GM18502 (cell line): ENCODE results near the gene NDUFS8.

ENCODE experiments used
- ATAC-seq: cut with Tn5 transposase; IDR thresholded peaks from one replicate; pipeline ENCODE4 v1.9.1; 2021; ENCODE audit warnings: mild to moderate bottlenecking; ENCODE audit not compliant: unreplicated experiment, poor library complexity

The NDUFS8 gene

DNA sequence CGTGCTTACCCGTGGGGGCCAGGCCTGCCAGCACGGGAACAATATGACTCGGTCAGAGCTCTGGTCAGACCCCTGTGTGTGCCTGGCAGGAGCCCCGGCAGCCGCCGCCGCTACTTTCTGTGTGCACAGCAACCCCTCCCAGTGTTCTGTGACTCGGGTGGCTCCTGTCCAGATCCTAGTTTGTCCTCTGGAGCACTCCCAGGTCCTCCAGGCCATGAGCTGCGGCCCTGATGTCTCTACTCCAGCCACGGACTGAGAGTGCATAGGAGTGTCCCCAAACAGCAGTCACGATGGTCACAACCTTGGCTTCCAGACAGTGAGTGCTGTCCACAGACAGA, 3.2 kb downstream of the NDUFS8 start:
- ATAC-seq = no peak

DNA sequence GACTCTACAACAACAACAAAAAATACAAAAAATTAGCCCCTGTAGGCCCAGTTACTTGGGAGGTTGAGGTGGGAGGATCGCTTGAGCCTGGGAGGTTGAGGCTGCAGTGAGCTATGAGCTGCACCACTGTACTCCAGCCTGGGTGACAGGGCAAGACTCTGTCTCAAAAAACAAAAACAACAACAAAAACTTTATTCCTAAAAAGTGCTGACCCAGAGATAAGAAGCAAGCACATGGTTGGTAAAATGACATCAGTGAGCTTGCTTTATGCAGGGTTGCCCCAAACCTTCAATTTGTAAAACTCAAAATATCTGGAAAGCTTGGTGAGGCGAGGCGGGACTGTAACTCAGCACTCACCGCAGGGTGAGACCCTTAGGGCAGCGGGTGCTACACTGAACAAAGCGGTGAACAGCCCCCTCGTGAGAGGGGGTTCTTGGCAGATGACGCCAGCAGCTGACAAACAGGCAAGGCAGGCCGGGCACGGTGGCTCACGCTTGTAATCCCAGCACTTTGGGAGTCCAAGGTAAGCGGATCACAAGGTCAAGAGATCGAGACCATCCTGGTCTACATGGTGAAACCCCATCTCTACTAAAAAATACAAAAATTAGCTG, 4.9 kb downstream of the NDUFS8 start:
- ATAC-seq = no peak

DNA sequence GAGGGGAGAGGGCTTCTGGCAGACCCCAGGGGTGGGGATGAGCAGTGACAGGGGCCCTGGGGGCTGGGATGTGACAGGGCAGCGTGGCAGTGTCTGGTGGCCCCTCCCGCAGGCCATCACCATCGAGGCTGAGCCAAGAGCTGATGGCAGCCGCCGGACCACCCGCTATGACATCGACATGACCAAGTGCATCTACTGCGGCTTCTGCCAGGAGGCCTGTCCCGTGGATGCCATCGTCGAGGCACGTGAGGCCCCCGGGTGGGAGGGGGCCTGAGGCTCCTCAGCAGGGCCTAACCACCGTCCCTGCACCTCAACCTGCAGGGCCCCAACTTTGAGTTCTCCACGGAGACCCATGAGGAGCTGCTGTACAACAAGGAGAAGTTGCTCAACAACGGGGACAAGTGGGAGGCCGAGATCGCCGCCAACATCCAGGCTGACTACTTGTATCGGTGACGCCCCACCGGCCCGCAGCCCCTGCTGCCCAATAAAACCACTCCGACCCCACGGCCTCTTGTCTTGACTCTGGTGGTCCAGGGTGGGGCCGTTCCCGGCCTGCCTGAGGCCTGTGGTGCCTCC, 5.7 kb downstream of the NDUFS8 start:
- no peak for ATAC-seq

DNA sequence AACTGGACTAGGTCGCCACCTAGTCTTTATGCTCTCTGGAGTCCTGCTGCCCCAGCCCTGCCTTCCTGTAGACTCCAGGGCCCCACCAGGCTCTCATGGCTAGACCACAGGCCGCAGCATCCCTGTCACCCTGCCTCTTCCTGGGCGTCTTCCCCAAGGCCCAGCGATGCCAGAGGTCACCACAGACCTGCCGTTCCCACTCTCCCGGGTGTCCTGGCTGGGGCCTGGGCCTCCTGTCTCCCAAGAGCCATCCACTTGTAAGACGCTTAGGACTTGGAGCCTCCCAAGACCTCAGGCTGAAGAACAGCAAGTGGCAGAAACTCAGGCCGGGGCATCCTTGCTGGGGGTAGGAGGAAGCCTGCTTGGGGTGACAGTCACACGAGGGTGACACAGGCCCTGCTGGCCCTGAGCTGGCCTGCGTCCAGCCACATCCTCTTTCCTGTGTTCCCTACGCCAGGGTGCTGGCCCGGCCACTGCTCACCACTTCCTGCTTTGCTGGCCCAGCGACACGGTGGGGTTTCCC, 6.3 kb downstream of the NDUFS8 start:
- ATAC-seq = no peak

DNA sequence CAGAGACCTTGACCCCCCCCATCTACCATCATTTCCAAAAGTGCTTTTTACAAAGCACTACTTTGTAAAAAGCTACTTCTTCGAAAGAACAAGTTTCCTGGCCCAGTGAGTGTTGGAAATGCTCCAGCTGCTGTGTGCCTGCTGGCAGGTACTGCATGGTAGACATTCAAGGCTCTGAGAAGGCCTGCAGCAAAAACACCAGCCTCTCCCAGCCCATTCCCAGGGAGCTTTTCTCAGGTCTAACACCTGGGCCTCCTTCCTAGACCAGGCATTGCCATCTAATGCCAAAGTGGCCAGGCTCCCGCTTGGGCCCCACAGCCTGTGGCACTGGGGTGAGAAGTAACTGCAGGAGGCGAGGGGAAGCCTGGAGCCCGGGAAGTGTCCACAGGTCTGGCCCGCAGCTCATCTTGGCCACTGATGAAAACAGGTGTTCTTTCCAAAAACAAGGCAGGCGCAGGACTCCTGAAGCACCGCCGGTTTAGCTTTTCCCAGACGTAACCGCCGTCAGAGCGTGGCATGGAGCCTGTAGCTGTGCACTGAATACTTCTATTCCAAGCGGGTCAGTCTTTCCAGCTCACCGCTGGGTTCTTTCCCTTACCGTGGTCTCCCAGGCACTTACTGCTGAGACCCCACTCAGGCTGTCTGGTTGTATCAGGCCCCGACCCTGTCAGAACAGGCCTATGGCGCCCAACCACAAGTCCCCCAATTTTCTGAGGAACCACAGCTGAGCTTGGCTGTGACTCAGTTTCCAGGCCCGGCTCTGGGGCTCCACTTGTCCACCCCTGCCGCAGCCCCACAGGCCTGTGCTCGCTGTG, 7.1 kb downstream of the NDUFS8 start:
- no peak for ATAC-seq

DNA sequence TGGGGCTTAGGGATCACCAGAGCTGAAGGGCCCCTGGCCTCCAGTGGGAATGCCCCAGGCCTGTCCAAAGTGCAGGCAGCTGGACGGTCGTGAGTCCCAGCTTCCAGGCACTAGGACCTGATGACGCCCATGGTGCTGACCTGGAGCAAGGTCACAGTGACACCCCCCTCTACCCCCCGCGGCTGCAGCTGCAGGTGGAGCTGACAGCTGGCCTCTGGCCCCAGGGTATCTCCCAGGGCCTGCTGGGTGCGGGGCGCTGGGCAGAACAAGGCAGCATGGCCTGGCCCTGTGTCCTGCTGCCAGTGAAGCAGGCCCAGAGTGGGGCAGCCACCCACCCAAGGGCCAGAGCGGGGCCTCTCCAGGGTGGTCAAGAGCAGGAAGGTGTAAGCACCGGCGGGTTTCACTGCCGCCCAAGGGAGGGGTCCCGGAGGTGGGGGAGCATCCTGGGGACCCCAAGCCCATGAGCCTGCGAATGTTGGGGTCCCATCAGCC, 7.8 kb downstream of the NDUFS8 start:
- no peak for ATAC-seq

DNA sequence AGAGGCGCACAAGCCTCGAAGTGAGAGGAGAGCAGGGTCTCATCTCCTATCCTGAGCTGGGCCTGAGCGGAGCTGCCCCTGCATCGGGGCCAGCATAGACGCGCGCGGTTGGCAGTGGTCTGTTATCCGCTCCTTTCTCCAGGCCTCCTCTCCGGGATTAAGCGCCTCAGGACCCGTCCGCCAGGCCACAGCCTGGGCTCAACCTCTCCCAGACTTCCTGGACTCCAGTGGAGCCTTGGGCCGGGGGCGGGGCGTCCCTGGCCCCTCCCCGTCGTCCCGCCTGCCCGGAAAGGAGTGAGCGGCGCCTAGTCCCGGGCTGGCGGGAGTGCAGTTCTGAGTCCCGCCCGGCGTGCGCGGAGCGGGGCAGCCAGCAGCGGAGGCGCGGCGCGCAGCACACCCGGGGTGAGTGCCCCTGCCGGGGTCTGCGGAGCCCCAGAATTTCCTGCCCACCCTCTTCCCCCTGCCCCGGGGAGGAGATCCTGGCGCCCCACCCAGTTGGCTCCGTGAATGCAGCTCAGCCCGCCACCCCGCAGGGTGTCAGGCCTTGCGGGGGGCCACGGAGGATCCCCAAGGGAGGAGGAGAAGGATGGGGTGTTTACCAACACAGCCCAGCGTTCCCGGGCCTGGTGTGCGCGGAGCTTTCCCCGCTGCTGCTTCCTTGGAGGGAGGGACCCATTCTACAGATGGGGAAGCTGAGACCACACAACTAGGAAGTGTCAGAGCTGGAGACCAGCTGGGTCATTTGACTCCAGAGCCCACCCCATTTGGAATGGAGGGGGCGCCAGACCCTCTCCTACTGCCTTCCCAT, 8.4 kb downstream of the NDUFS8 start, which contains the start of gene TCIRG1:
Gene TCIRG1 (plus strand): TSS at position 308 of the 808 bp plus-strand sequence. CDS start 2,247 bp downstream, outside the sequence.
- peak; percentile 57 for ATAC-seq

DNA sequence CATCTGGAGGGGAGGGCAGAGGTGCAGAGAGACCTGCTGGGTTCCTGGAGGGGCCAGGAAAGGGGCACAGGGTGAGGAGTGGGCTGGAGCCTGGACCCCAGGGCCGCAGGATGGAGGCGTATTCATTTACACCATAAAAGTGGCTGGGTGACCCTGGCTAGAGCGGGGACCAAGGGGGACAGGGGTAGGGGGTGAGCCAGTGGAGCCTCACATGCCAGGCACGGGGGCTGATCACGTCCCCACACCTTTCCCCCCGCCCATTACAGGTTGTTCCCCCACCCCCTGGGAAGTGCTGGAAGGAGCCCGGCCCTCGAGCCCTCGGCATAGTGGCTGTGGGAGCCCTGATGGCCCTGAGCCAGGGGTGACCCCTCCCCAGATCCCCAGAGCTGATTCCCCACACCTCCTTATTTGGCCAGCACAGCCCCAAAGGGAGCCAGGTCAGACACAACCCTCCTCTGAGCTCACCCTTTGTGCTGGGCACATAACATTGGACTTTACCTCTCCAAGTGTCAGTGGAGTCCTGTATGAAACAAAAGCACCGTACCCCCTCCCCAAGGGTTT, 9.1 kb downstream of the NDUFS8 start:
- peak; percentile 2 for ATAC-seq

DNA sequence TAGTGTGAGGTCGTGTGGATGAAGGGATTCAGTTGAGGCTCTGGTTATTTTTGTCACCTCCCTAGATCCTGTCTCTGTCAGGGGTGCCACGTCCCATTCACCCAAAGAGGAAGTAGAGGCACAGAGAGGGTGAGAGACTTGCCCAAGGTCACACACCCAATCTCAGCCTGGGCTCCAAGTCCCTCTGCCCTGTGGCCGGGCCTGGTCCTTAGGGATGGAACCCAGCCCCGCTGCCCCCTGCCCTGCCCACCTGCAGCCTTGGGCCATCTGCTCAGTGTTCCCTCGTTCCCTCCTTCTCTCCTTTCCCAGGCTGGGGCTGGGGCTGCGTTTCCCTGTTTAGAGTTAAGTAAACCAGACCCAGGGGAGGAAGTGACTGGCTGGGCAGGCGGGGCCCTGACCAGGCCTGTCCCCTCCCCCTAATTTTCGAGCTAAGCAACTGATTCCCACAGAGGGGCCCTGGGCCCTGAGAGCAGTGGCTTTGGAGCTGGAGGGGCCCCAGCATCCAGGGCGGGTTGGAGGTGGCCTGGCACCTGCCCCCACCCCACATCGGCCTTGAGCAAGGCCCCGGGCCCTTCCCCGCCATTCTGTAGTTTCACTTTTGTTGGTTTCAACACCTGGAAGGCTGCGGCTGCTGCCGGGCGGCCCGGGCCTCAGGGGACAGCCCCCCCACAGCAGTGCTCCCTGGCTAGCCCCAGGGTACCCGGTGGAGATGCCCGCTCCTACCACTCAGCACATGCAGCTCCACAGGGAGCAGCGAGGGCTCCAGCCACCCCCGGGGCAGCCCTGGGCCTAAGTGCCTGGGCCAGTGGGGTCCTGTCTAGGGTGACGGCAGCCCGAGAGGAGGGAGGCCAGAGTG, 9.8 kb downstream of the NDUFS8 start:
- ATAC-seq = peak; percentile 36

DNA sequence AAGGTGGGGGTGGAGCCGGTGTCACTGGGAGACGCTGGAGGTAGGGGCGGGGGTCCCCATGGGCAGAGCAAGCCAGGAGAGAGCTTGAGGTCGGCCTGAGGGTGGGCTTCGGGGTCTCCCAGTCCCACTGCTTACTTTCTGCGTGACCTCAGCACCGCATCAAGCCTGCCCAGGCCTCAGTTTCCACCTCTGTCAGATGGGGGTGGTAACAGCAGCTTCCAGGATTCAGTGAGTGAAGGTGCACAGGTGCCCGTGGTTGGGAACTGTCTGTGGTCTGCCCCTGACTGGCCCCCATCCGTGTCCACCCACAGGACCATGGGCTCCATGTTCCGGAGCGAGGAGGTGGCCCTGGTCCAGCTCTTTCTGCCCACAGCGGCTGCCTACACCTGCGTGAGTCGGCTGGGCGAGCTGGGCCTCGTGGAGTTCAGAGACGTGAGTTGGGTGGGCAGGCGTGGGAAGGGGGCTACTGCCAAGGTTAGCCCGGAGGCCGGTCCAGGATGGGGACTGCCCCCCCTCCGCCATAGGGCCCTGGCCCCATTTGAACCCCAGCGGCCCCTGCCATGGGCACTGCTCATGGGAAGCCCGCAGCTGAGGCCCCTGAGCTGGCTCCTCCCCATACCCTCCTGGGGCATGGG, 10.6 kb downstream of the NDUFS8 start:
- no peak for ATAC-seq

DNA sequence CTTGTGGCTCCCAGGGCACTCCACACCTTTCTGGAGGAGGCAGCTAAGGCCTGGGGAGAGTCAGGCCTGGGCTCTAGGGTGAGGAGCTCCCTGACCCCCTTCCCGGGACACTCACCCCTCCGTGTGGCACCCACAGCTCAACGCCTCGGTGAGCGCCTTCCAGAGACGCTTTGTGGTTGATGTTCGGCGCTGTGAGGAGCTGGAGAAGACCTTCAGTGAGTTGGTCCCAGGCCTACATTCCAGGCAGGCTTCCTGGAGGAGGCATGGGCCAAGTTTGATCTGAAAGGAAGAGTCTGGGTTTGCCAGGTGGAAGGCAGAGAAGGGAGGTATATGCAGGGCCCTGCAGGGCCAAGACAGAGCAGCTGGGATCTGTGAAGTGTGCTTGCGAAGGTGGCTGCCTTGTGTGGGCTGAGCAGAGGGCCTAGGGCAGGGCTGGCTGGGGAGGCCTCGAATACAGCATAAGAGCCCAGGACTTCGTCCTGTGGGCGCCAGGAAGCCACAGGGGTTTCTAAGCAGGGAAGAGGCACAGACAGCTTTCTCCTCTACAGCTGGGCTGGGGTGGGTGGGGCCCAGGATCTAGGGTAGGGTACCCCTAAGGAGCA, 11.2 kb downstream of the NDUFS8 start:
- no peak for ATAC-seq

DNA sequence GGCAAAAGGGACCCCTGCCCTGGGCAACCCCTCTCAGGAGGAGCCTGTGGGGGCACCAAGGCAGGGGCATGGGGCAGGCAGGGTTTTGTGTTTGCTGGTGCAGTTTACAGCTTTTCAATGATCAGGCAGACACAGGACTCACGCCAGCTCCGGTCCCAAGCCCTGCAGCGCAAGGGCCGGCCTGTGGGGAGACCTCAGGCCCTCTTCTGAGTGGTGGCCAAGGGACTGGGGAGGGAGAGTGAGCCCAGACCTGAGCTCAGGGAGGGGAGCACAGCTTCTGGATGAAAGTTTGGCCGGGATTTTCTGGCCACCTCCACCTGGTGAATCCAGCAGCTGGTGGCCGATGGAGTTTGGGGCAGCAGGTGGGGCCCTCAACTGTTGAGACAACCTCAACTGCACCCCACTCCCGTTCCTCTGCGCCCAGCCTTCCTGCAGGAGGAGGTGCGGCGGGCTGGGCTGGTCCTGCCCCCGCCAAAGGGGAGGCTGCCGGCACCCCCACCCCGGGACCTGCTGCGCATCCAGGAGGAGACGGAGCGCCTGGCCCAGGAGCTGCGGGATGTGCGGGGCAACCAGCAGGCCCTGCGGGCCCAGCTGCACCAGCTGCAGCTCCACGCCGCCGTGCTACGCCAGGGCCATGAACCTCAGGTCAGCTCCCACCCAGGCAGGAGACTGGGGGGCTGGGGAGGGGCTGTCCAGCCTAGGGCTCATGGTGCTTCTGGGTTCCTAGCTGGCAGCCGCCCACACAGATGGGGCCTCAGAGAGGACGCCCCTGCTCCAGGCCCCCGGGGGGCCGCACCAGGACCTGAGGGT, 11.9 kb downstream of the NDUFS8 start:
- ATAC-seq = no peak

DNA sequence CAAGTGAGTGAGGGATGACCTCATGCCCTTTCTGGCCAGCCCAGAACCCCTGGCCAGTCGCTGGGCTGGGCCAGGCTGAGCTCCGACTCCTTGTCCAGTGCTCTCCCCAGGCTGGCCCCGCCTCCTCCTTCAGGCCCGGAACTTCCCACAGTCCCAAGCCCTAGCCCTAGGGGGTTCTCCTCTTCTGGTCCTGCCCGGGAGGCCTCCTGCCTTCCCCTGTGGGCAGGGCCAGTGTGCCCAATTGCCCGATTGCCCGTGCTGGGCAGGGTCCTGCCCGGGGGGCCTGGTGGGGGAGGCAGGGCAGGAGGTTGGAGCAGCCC, 12.5 kb downstream of the NDUFS8 start:
- ATAC-seq = no peak

DNA sequence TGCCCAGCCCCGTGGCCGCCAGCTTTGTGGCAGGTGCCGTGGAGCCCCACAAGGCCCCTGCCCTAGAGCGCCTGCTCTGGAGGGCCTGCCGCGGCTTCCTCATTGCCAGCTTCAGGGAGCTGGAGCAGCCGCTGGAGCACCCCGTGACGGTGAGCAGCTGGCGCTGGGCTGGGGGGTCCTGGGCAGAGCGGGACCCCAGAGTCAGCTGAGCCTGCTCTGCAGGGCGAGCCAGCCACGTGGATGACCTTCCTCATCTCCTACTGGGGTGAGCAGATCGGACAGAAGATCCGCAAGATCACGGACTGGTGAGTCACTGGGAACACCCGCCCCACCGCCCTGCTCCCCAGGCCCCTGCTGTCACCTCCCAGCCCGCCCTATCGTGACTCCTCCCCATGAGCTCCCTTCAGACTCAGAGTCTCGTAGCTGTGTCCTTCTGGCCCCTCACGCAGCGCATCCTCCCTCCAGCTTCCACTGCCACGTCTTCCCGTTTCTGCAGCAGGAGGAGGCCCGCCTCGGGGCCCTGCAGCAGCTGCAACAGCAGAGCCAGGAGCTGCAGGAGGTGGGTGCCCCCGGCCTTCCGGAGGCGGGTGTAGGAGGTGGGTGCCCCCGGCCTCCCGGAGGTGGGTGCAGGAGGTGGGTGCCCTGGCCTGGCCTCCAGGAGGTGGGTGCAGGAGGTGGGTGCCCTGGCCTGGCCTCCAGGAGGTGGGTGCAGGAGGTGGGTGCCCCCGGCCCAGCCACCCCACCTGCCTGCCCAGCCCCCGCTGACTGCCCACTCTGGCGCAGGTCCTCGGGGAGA, 13.1 kb downstream of the NDUFS8 start:
- ATAC-seq = no peak

DNA sequence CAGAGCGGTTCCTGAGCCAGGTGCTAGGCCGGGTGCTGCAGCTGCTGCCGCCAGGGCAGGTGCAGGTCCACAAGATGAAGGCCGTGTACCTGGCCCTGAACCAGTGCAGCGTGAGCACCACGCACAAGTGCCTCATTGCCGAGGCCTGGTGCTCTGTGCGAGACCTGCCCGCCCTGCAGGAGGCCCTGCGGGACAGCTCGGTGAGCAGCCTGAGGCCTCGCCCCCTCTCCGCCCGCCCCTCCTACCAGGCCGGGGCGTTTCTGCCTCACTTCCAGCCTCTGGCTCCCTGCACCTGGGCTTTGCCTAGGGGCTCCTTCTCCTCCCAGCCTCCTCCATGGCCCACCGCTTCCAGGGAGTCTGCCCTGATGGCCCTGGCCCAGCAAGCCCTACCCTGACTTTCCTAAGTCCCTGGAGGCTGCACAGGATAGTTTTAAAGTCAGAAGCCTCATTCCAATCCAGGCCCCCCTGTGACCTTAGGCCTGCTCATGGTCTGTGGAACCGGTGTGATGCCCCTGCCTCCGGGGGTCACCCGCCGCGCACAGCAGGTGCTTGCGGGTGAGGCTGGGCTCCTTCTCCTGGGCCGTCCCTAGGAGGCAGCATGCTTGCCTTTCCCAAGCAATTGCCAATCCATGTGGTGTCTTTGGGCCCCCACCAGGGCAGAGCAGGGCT, 13.8 kb downstream of the NDUFS8 start:
- ATAC-seq = no peak

DNA sequence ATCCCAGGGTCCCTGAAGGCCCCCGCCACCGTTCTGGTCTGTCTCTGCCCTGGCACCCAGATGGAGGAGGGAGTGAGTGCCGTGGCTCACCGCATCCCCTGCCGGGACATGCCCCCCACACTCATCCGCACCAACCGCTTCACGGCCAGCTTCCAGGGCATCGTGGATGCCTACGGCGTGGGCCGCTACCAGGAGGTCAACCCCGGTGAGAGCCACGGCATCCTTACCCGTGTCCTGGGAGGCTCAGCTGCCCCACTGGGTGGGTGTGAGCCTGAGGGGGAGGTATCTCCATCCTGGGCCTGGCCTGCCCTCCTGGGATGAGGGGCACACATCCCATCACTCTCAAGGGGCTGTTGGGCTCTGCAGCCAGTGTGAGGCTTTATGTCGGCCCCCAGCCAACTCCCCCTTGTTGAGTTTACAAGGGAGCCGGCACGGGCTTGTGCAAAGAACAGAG, 14.4 kb downstream of the NDUFS8 start:
- ATAC-seq = no peak
